Right lobe of liver (tissue), 4 donors: ENCODE measurements around the gene GRAMD2A.

Experiments used
- CTCF ChIP-seq, 4 donors: fragments of 200-600 bp in 3 of 4; fragments of 450-650 bp in 1 of 4; IDR thresholded peaks; one replicate each; pipeline versions ENCODE4 v1.5.1 to v1.8.0; 2016 to 2022; ENCODE audit warnings: antibody characterized with exemption in 4 of 4, mild to moderate bottlenecking in 2 of 4
- POLR2A ChIP-seq: fragments of 450-650 bp; IDR thresholded peaks from one replicate; pipeline ENCODE4 v1.6.1; 2017; ENCODE audit warnings: antibody characterized with exemption, mild to moderate bottlenecking
- donor health status: DM: no; HTN: no; CAD: no.
- donor health status: DM: no; HTN: no; CAD: no.
- donor health status: DM: no; HTN: yes; CAD: no.

GRCh38 chr15:72136170-72137051, 61.2 kb downstream of the GRAMD2A start:
- TF ChIP-seq CTCF (IDR thresholded peaks at IDR 0.05): no peak
- TF ChIP-seq POLR2A: no peak
